ENCODE data around the gene WDR54.

The WDR54 gene

GRCh38 chr2:74421221-74421870 lies at the start of gene WDR54, which contains the start of gene C2orf81:
TSS of gene WDR54 (plus strand) at chr2:74421730. CDS start at chr2:74422154, 424 bp downstream.
TSS of gene C2orf81 (minus strand) at chr2:74421619. CDS start at chr2:74421560, 59 bp downstream.
- DNase-seq: peak; percentile 96

GRCh38 chr2:74372674-74373073 lies 48.9 kb upstream of the WDR54 start:
- DNase-seq: no peak

GRCh38 chr2:74373221-74373676 lies 48.3 kb upstream of the WDR54 start:
- DNase-seq: no peak

GRCh38 chr2:74373985-74374384 lies 47.5 kb upstream of the WDR54 start:
- no peak for DNase-seq

- no peak for DNase-seq
Observed at GRCh38 chr2:74374509-74375205, 46.9 kb upstream of the WDR54 start.

GRCh38 chr2:74375838-74376237 lies 45.7 kb upstream of the WDR54 start:
- DNase-seq: no peak

- no peak for DNase-seq
Observed at GRCh38 chr2:74378007-74378406, 43.5 kb upstream of the WDR54 start.

- peak; percentile 61 for DNase-seq
Observed at GRCh38 chr2:74379851-74380789, 41.4 kb upstream of the WDR54 start, which contains the start of gene DCTN1. TSS of gene DCTN1 (minus strand) at chr2:74380311. CDS start at chr2:74380037, 274 bp downstream.

GRCh38 chr2:74381751-74382150 lies 39.8 kb upstream of the WDR54 start:
- no peak for DNase-seq

GRCh38 chr2:74383254-74383653 lies 38.3 kb upstream of the WDR54 start:
- no peak for DNase-seq

GRCh38 chr2:74384051-74384450 lies 37.5 kb upstream of the WDR54 start:
- DNase-seq: no peak

GRCh38 chr2:74385396-74385795 lies 36.1 kb upstream of the WDR54 start:
- DNase-seq: no peak

GRCh38 chr2:74387346-74387745 lies 34.2 kb upstream of the WDR54 start:
- no peak for DNase-seq

GRCh38 chr2:74390606-74391005 lies 30.9 kb upstream of the WDR54 start:
- DNase-seq: no peak

GRCh38 chr2:74391209-74391579 lies 30.3 kb upstream of the WDR54 start:
- no peak for DNase-seq

- peak; percentile 100 for DNase-seq
Observed at GRCh38 chr2:74391580-74392448, 29.7 kb upstream of the WDR54 start.

GRCh38 chr2:74392449-74392743 lies 29.1 kb upstream of the WDR54 start:
- DNase-seq: no peak

- no peak for DNase-seq
Observed at GRCh38 chr2:74393525-74393924, 28.0 kb upstream of the WDR54 start.

GRCh38 chr2:74396149-74396548 lies 25.4 kb upstream of the WDR54 start:
- no peak for DNase-seq

- no peak for DNase-seq
Observed at GRCh38 chr2:74399785-74400184, 21.7 kb upstream of the WDR54 start.

- DNase-seq: no peak
Observed at GRCh38 chr2:74401891-74402290, 19.6 kb upstream of the WDR54 start.

- DNase-seq: no peak
Observed at GRCh38 chr2:74406035-74406434, 15.5 kb upstream of the WDR54 start.

Measured in activated CD8-positive, alpha-beta memory T cell treated with anti-CD3 and anti-CD28 coated beads for 24 hours (primary cell).